SU-DHL-6 (cell line): ENCODE data around the gene WDR31.
"Not testable (repeated sequence)": the region's sequence is repeated elsewhere in the genome, so short reads cannot be mapped to it uniquely, and the experiment has no call there.

ENCODE experiments used
- EZH2phosphoT487 ChIP-seq: fragments of 200-600 bp; sonication (generic), shearing (Covaris generic); conservative IDR thresholded peaks from 2 replicates; pipeline ENCODE4 v1.6.1; 2018; ENCODE audit warnings: mild to moderate bottlenecking, antibody characterized with exemption, low read length, moderate library complexity, mixed read lengths
- TF ChIP-seq, protein P1 (sequence below): fragments of 200-600 bp; sonication (generic); IDR thresholded peaks from one replicate; pipeline ENCODE4 v1.5.1; 2017; ENCODE audit warnings: antibody characterized with exemption, mild to moderate bottlenecking, low read length, moderate library complexity; ENCODE audit not compliant: insufficient read depth, poor library complexity, severe bottlenecking

- TF ChIP-seq, protein P1, sequence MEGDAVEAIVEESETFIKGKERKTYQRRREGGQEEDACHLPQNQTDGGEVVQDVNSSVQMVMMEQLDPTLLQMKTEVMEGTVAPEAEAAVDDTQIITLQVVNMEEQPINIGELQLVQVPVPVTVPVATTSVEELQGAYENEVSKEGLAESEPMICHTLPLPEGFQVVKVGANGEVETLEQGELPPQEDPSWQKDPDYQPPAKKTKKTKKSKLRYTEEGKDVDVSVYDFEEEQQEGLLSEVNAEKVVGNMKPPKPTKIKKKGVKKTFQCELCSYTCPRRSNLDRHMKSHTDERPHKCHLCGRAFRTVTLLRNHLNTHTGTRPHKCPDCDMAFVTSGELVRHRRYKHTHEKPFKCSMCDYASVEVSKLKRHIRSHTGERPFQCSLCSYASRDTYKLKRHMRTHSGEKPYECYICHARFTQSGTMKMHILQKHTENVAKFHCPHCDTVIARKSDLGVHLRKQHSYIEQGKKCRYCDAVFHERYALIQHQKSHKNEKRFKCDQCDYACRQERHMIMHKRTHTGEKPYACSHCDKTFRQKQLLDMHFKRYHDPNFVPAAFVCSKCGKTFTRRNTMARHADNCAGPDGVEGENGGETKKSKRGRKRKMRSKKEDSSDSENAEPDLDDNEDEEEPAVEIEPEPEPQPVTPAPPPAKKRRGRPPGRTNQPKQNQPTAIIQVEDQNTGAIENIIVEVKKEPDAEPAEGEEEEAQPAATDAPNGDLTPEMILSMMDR = not testable (repeated sequence)
- not testable (repeated sequence) for TF ChIP-seq EZH2phosphoT487
These were observed 41.4 kb upstream of the WDR31 start for GRCh38 chr9:113381441-113381840.
